HG02840 (cell line): ENCODE measurements around the gene RAB11FIP4.

Source experiments
- ATAC-seq: cut with Tn5 transposase; IDR thresholded peaks from one replicate; pipeline ENCODE4 v1.9.1; 2021; ENCODE audit warnings: mild to moderate bottlenecking, moderate library complexity, moderate number of reproducible peaks; ENCODE audit not compliant: unreplicated experiment, low FRiP score

The RAB11FIP4 gene

GRCh38 chr17:31494259-31495021 lies 103.0 kb downstream of the RAB11FIP4 start:
- ATAC-seq: peak; percentile 47

GRCh38 chr17:31495022-31495885 lies 103.8 kb downstream of the RAB11FIP4 start:
- no peak for ATAC-seq

- no peak for ATAC-seq
Observed at GRCh38 chr17:31496097-31496496, 104.6 kb downstream of the RAB11FIP4 start.

- no peak for ATAC-seq
Observed at GRCh38 chr17:31496601-31497000, 105.1 kb downstream of the RAB11FIP4 start.

- no peak for ATAC-seq
Observed at GRCh38 chr17:31497431-31497830, 106.0 kb downstream of the RAB11FIP4 start.

- ATAC-seq: no peak
Observed at GRCh38 chr17:31497994-31498826, 106.7 kb downstream of the RAB11FIP4 start.

- ATAC-seq: no peak
Observed at GRCh38 chr17:31499771-31500554, 108.5 kb downstream of the RAB11FIP4 start.

GRCh38 chr17:31506517-31506916 lies 115.0 kb downstream of the RAB11FIP4 start:
- no peak for ATAC-seq

- ATAC-seq: peak; percentile 60
Observed at GRCh38 chr17:31508288-31509094, 117.0 kb downstream of the RAB11FIP4 start.

GRCh38 chr17:31509095-31509804 lies 117.8 kb downstream of the RAB11FIP4 start:
- peak; percentile 25 for ATAC-seq

- no peak for ATAC-seq
Observed at GRCh38 chr17:31509805-31510177, 118.3 kb downstream of the RAB11FIP4 start.

GRCh38 chr17:31510308-31511194 lies 119.1 kb downstream of the RAB11FIP4 start:
- ATAC-seq: no peak

GRCh38 chr17:31511195-31511578 lies 119.7 kb downstream of the RAB11FIP4 start:
- ATAC-seq: no peak

GRCh38 chr17:31511580-31511979 lies 120.1 kb downstream of the RAB11FIP4 start:
- ATAC-seq: no peak

- ATAC-seq: no peak
Observed at GRCh38 chr17:31512104-31512740, 120.7 kb downstream of the RAB11FIP4 start.

- ATAC-seq: no peak
Observed at GRCh38 chr17:31512796-31513195, 121.3 kb downstream of the RAB11FIP4 start.
